Parathyroid adenoma (tissue), 2 donors: ENCODE data around the gene PERM1.
"Not testable (repeated sequence)": the region's sequence is repeated elsewhere in the genome, so short reads cannot be mapped to it uniquely, and the experiment has no call there.

Experiments
- H2AFZ ChIP-seq: fragments of 300-600 bp; sonication (generic); one replicate; pipeline ENCODE4 v1.7.0; 2017; ENCODE audit warnings: antibody characterized with exemption, mild to moderate bottlenecking
- H3K27ac ChIP-seq: fragments of 300-600 bp; sonication (generic); one replicate; pipeline ENCODE4 v1.7.0; 2017
- H3K27me3 ChIP-seq: fragments of 300-600 bp; sonication (generic); one replicate; pipeline ENCODE4 v1.7.0; 2017; ENCODE audit warnings: low read length; ENCODE audit not compliant: control insufficient read depth, insufficient read depth
- H3K36me3 ChIP-seq: fragments of 300-600 bp; sonication (generic); one replicate; pipeline ENCODE4 v1.7.0; 2017; ENCODE audit warnings: low read length; ENCODE audit not compliant: control insufficient read depth, insufficient read depth
- H3K4me1 ChIP-seq: fragments of 300-600 bp; sonication (generic); one replicate; pipeline ENCODE4 v1.7.0; 2017; ENCODE audit warnings: control low read depth
- H3K4me2 ChIP-seq: fragments of 300-600 bp; sonication (generic); one replicate; pipeline ENCODE4 v1.7.0; 2017; ENCODE audit warnings: low read length
- H3K4me3 ChIP-seq: fragments of 300-600 bp; sonication (generic); one replicate; pipeline ENCODE4 v1.7.0; 2017; ENCODE audit warnings: low read depth, low read length
- H3K79me2 ChIP-seq: fragments of 300-600 bp; sonication (generic); one replicate; pipeline ENCODE4 v1.7.0; 2017; ENCODE audit warnings: control low read depth
- H3K9ac ChIP-seq: fragments of 300-600 bp; sonication (generic); one replicate; pipeline ENCODE4 v1.7.0; 2017; ENCODE audit warnings: mild to moderate bottlenecking
- H3K9me3 ChIP-seq: fragments of 300-600 bp; sonication (generic); one replicate; pipeline ENCODE4 v1.7.0; 2017; ENCODE audit warnings: low read length; ENCODE audit not compliant: control insufficient read depth
- TF ChIP-seq, protein P1 (sequence below): fragments of 300-600 bp; sonication (generic); IDR thresholded peaks from one replicate; pipeline ENCODE4 v1.7.0; 2017; ENCODE audit warnings: antibody characterized with exemption, mild to moderate bottlenecking
- donor health status: primary hyperparathyroidism.

Gene PERM1

GRCh38 chr1:1020000-1020404 lies 38.1 kb upstream of the PERM1 start, which contains the start of gene AGRN:
Gene AGRN (plus strand): TSS chr1:1020120. CDS start chr1:1020173, 53 bp downstream.
- Histone ChIP-seq H3K4me3 (peak within 1 kb of the TSS; percentile 42), H3K27ac (no peak within 1 kb of the TSS), H3K36me3 (no peaks in the 10 kb centered on the region), H2AFZ (peak within 1 kb of the TSS; percentile 33), H3K4me1 (no peaks in the 10 kb centered on the region), H3K4me2 (peak within 1 kb of the TSS; percentile 71), H3K27me3 (no peaks in the 10 kb centered on the region), H3K9ac (no peak within 1 kb of the TSS), H3K9me3 (no peaks in the 10 kb centered on the region), H3K79me2 (no peaks in the 10 kb centered on the region)
- TF ChIP-seq, protein P1, sequence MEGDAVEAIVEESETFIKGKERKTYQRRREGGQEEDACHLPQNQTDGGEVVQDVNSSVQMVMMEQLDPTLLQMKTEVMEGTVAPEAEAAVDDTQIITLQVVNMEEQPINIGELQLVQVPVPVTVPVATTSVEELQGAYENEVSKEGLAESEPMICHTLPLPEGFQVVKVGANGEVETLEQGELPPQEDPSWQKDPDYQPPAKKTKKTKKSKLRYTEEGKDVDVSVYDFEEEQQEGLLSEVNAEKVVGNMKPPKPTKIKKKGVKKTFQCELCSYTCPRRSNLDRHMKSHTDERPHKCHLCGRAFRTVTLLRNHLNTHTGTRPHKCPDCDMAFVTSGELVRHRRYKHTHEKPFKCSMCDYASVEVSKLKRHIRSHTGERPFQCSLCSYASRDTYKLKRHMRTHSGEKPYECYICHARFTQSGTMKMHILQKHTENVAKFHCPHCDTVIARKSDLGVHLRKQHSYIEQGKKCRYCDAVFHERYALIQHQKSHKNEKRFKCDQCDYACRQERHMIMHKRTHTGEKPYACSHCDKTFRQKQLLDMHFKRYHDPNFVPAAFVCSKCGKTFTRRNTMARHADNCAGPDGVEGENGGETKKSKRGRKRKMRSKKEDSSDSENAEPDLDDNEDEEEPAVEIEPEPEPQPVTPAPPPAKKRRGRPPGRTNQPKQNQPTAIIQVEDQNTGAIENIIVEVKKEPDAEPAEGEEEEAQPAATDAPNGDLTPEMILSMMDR = no peak

DNA sequence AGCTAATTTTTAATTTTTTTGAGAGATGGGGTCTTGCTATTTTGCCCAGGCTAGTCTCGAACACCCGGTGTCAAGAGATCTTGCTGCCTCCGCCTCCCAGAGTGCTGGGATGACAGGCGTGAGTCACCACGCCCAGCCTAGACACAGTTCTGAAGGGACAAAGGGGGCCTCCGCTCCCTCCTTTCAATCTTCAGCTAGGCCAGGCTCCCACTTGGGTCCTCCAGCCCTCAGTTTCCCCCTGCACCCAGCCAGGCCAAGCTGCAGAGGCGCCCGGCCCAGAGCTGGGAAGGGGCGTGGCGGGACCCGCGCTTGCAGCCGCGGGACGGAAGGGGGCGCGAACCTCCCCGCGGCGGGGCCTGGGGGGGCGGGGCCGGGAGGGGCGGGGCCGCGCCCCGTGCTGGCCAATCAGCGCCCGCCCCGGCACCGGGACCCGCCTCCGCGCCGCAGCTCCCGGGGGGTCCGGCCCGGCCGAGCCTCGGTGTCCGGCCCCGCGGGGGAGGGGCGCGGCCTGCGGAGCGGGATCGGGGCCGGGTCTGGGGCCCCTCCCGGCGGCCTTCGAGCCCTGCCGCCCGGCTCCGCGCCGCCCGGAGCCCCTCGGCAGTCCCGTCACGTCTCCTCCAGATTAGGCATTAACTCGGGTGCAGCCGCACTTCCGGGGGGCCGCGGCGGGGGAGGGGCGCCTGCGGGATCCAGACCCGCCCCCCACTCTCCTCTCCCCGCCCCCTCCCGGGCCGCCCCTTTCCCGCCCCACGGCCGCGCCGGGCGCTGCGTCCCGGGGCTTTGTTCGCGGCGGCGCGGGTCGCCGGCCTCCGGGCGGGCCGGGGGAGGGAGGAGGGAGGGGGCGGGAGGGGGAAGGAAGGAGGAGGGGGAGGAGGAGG lies 37.5 kb upstream of the PERM1 start:
- Histone ChIP-seq H3K4me3 (peak overlapping the region; percentile 34), H2AFZ (peak overlapping the region; percentile 33), H3K9me3 (no peaks in the 10 kb centered on the region), H3K4me2 (peak overlapping the region; percentile 57), H3K36me3 (no peaks in the 10 kb centered on the region), H3K4me1 (no peaks in the 10 kb centered on the region), H3K79me2 (no peaks in the 10 kb centered on the region), H3K27me3 (no peaks in the 10 kb centered on the region), H3K9ac (no peak overlapping the region), H3K27ac (no peak overlapping the region)
- TF ChIP-seq, protein P1 = peak; percentile 26

DNA sequence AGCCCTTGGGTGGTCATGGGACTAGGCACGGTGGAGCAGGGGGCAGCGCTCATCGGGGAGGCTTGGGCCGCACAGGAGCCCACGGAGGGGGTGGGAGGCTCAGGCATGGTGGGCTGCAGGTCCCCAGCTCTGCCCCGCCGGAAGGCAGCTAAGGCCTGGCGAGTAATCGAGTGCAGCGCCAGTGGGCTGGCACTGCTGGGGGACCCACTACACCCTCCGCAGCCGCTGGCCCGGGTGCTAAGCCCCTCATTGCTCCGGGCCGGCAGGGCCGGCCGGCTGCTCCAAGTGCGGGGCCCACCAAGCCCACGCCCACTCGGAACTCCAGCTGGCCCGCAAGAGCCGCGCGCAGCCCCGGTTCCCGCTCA lies 36.4 kb upstream of the PERM1 start:
- H3K36me3 ChIP-seq, H3K79me2 ChIP-seq, H3K4me3 ChIP-seq, H3K9me3 ChIP-seq, H2AFZ ChIP-seq, H3K27ac ChIP-seq, H3K9ac ChIP-seq, H3K27me3 ChIP-seq, H3K4me1 ChIP-seq, H3K4me2 ChIP-seq: not testable (repeated sequence)

- not testable (repeated sequence) for H3K9me3 ChIP-seq, H3K36me3 ChIP-seq, H3K4me1 ChIP-seq, H3K27ac ChIP-seq, H2AFZ ChIP-seq, H3K9ac ChIP-seq, H3K79me2 ChIP-seq, H3K4me3 ChIP-seq, H3K4me2 ChIP-seq, H3K27me3 ChIP-seq
Observed at GRCh38 chr1:1017397-1018320, 35.8 kb upstream of the PERM1 start.

DNA sequence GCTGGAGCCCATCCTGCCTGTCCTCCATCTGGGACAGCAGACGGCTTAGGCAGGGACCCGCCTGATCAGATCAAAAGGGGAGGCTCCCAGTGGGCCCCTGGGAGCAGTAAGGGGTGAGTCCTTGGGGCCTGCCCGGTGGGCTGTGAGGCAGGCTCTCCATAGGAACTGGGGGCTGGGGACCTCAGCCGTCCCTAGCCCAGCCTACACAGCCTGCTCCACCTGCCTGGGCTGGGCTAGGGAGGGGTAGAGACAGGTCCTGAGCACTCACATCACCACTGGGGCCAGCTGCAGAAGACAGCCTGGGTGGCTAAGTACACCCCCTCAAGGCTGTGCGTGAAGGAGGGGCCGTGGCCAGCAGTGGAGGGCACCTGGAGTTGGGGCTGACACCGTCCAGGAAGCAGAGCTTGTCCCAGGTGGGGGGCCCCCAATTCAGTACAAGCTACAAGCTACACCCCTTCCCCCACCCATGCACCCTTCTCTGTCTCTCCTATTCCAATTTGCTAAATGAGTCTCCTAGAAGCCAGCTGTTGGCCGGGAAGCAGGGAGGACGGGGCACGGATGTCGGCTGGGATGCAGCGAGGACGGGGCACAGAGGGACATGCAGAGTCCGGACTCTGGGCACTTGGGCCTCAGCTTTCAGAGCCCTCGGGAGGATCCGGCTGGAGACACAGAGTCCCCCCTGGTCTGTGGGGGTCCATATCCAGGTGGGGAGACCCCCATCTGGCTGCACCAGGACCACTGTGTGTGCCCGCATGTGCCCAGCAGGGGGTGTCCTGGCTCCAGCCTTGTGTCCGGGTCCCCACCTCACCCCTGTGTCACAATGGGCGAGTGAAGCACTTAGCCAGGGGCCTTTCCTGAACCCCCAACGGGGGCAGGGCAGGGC lies 33.1 kb upstream of the PERM1 start:
- Histone ChIP-seq H3K4me2 (no peak overlapping the region), H3K36me3 (no peaks in the 10 kb centered on the region), H3K79me2 (no peaks in the 10 kb centered on the region), H3K27ac (no peak overlapping the region), H3K9ac (no peak overlapping the region), H3K27me3 (no peaks in the 10 kb centered on the region), H3K4me1 (no peaks in the 10 kb centered on the region), H3K9me3 (no peaks in the 10 kb centered on the region), H2AFZ (no peak overlapping the region), H3K4me3 (no peak overlapping the region)
- TF ChIP-seq, protein P1 = no peak
